IMR-90 (cell line): ENCODE results near the gene ZNF592. TPM values are rescaled to one million over a fixed set of nuclear protein-coding genes. Genes with fewer than 3 reads are reported as not detected.

Experiments used
- ATAC-seq: fragments of 200-7000 bp; cut with Tn5 transposase; 2 replicates; pipeline ENCODE4 v1.9.1; 2020; ENCODE audit warnings: low read depth, mild to moderate bottlenecking, moderate library complexity
- BruUV-seq: library from RNA; stranded (reverse); fragments of 400-500 nt; replicated peaks from 2 replicates; lab custom pipeline; 2021; lab: Mats Ljungman, UMichigan
- CTCF ChIA-PET: fragments of 300-600 bp; formaldehyde crosslinking; extraction: SDS; loops from one replicate; lab custom pipeline; 2021; ENCODE audit warnings: antibody characterized with exemption; lab: Yijun Ruan, JAX
- POLR2A ChIA-PET: fragments of 300-600 bp; sonication (Branson Sonifier 250); formaldehyde crosslinking; loops from one replicate; lab custom pipeline; 2022; ENCODE audit warnings: antibody characterized with exemption; ENCODE audit not compliant: unreplicated experiment; lab: Charles Lee
- DNase-seq: peaks from one replicate; pipeline ENCODE4 v3.0.0; 2013
- H2AFZ ChIP-seq: replicated peaks from 2 replicates; pipeline ENCODE3; 2013; ENCODE audit warnings: low read length, mild to moderate bottlenecking; ENCODE audit not compliant: poor library complexity
- H2AK5ac ChIP-seq: 2 replicates; pipeline ENCODE4 v1.6.1; 2013; ENCODE audit warnings: low read depth, low read length, inconsistent platforms
- H2AK9ac ChIP-seq: replicated peaks from 2 replicates; pipeline ENCODE3; 2013; ENCODE audit warnings: mild to moderate bottlenecking, low read depth, low read length, moderate library complexity; ENCODE audit not compliant: poor library complexity
- H2BK120ac ChIP-seq: 2 replicates; pipeline ENCODE4 v1.6.1; 2013; ENCODE audit warnings: low read depth, low read length, inconsistent platforms
- H2BK15ac ChIP-seq: 3 replicates; pipeline ENCODE4 v1.6.1; 2013; ENCODE audit warnings: low read depth, low read length, inconsistent platforms
- H2BK20ac ChIP-seq: 2 replicates; pipeline ENCODE4 v1.6.1; 2013; ENCODE audit warnings: low read depth, mild to moderate bottlenecking, inconsistent platforms, low read length, moderate library complexity
- H2BK5ac ChIP-seq: 2 replicates; pipeline ENCODE4 v1.6.1; 2013; ENCODE audit warnings: mild to moderate bottlenecking, low read depth, low read length, inconsistent platforms; ENCODE audit not compliant: poor library complexity, severe bottlenecking
- H3K14ac ChIP-seq: replicated peaks from 2 replicates; pipeline ENCODE4 v1.6.1; 2013; ENCODE audit warnings: low read depth, low read length, inconsistent platforms
- H3K18ac ChIP-seq: 2 replicates; pipeline ENCODE4 v1.6.1; 2013; ENCODE audit warnings: low read depth, low read length, control low read depth
- H3K23ac ChIP-seq: 2 replicates; pipeline ENCODE4 v1.6.1; 2013; ENCODE audit warnings: low read depth, low read length, inconsistent platforms
- H3K27ac ChIP-seq: 2 replicates; pipeline ENCODE4 v1.5.1; 2013; ENCODE audit warnings: mild to moderate bottlenecking, control low read depth, low read length; ENCODE audit not compliant: insufficient read depth
- H3K27me3 ChIP-seq: 2 replicates; pipeline ENCODE4 v1.6.1; 2013; ENCODE audit warnings: low read length; ENCODE audit not compliant: control insufficient read depth, insufficient read depth
- H3K36me3 ChIP-seq: 2 replicates; pipeline ENCODE4 v1.6.1; 2013; ENCODE audit warnings: low read length, mixed read lengths; ENCODE audit not compliant: control insufficient read depth, insufficient read depth
- H3K4ac ChIP-seq: 2 replicates; pipeline ENCODE4 v1.6.1; 2013; ENCODE audit warnings: low read depth, low read length, inconsistent platforms
- H3K4me1 ChIP-seq: 2 replicates; pipeline ENCODE4 v1.6.1; 2013; ENCODE audit warnings: low read length, mixed read lengths; ENCODE audit not compliant: control insufficient read depth, insufficient read depth
- H3K4me2 ChIP-seq: 2 replicates; pipeline ENCODE4 v1.6.1; 2013; ENCODE audit warnings: low read depth, mild to moderate bottlenecking, control low read depth, low read length, moderate library complexity
- H3K4me3 ChIP-seq: 2 replicates; pipeline ENCODE4 v1.5.1; 2013; ENCODE audit warnings: low read depth, mild to moderate bottlenecking, control low read depth, low read length, moderate library complexity; ENCODE audit not compliant: insufficient read depth
- H3K56ac ChIP-seq: 2 replicates; pipeline ENCODE4 v1.6.1; 2013; ENCODE audit warnings: low read length, inconsistent platforms; ENCODE audit not compliant: insufficient read depth; ENCODE audit errors: extremely low read depth
- H3K79me1 ChIP-seq, 2 experiments: 2 replicates each; pipeline ENCODE4 v1.6.1; 2013; ENCODE audit warnings: low read length in 2 of 2, inconsistent platforms in 1 of 2, low read depth in 1 of 2
- H3K9ac ChIP-seq: 2 replicates; pipeline ENCODE4 v1.6.1; 2013; ENCODE audit warnings: low read depth, low read length, control low read depth
- H3K9me1 ChIP-seq: 2 replicates; pipeline ENCODE4 v1.6.1; 2013; ENCODE audit warnings: low read length, inconsistent platforms; ENCODE audit not compliant: insufficient read depth
- H3K9me3 ChIP-seq: 2 replicates; pipeline ENCODE4 v1.6.1; 2013; ENCODE audit warnings: low read length; ENCODE audit not compliant: control insufficient read depth, insufficient read depth
- H4K20me1 ChIP-seq: 2 replicates; pipeline ENCODE4 v1.6.1; 2013; ENCODE audit warnings: low read length, inconsistent platforms; ENCODE audit not compliant: insufficient read depth
- H4K5ac ChIP-seq: 2 replicates; pipeline ENCODE4 v1.6.1; 2013; ENCODE audit warnings: mild to moderate bottlenecking, low read depth, low read length, control low read depth
- H4K8ac ChIP-seq, 2 experiments: 2 replicates each; pipeline ENCODE4 v1.6.1; 2013; ENCODE audit warnings: low read depth in 2 of 2, low read length in 2 of 2, control low read depth in 1 of 2, inconsistent platforms in 1 of 2
- H4K91ac ChIP-seq: 2 replicates; pipeline ENCODE4 v1.6.1; 2013; ENCODE audit warnings: low read depth, low read length, inconsistent platforms; ENCODE audit not compliant: insufficient read depth
- FOS ChIP-seq: fragments of 150-350 bp; IDR thresholded peaks from 2 replicates; pipeline ENCODE4 v1.6.1; 2016; ENCODE audit warnings: low read depth, low read length
- SMC3 ChIP-seq: fragments of 150-350 bp; IDR thresholded peaks from 2 replicates; pipeline ENCODE4 v1.6.1; 2016; ENCODE audit warnings: low read depth, mild to moderate bottlenecking, antibody characterized with exemption, low read length, moderate library complexity
- WGBS, 2 experiments: methylation state at CpG; one replicate each; pipeline versions ENCODE4 v1.1.5 to v1.1.7; 2013; ENCODE audit warnings: missing lambda C conversion rate in 2 of 2; ENCODE audit not compliant: insufficient read length in 1 of 2; ENCODE audit errors: extremely low coverage in 2 of 2; 5-methylcytosine and 5-hydroxymethylcytosine counted together
- dilution Hi-C: fragments of 300-500 bp; cut with HindIII; formaldehyde crosslinking; loops from one replicate; pipeline ENCODE4 v1.14.3; 2018; ENCODE audit warnings: low sequenced_read_pairs; ENCODE audit not compliant: unreplicated experiment
- in situ Hi-C: fragments of 300-500 bp; cut with MboI; formaldehyde crosslinking; loops from 3 replicates; pipeline ENCODE4 v1.14.3; 2019; ENCODE audit warnings: low sequenced_read_pairs, inconsistent platforms, mixed read lengths
- intact Hi-C: fragments of 100-400 bp; cut with micrococcal nuclease; formaldehyde crosslinking; loops from 2 replicates; pipeline ENCODE4 v1.10.0; 2022
- polyA plus RNA-seq, 3 experiments: library from polyadenylated mRNA; depleted of rRNA; stranded (reverse); fragments of >200 nt; gene quantifications; 2 replicates each; pipeline ENCODE4 v1.2.3, GENCODE V29; 2012; ENCODE audit warnings: low replicate concordance in 1 of 3
- total RNA-seq: library from RNA; depleted of rRNA; stranded (reverse); fragments of >200 nt; gene quantifications from 2 replicates; pipeline ENCODE4 v1.2.3, GENCODE V29; 2012

Gene ZNF592
- total and polyA plus RNA-seq, 2 of the 4 experiments (the other 2 are of a cell fraction) = 4.3 to 10.2 TPM

- no peak overlapping the region for H4K91ac ChIP-seq
- H3K14ac ChIP-seq = no peak overlapping the region
- no peak overlapping the region for H3K4me3 ChIP-seq
- in situ Hi-C loops = no loop called here
- no peak overlapping the region for H2BK15ac ChIP-seq
- TF ChIP-seq SMC3 (no peak), FOS (0 out of 2 replicates have a peak, but pooled peaks have one; percentile 4)
- no peak overlapping the region for H4K8ac ChIP-seq
- no peak overlapping the region for H2BK20ac ChIP-seq
- H3K56ac ChIP-seq = no peak overlapping the region
- no peak overlapping the region for H3K4ac ChIP-seq
- H3K27me3 ChIP-seq = no peaks in the 10 kb centered on the region
- H3K18ac ChIP-seq = no peak overlapping the region
- H3K9me1 ChIP-seq = peaks cover 18% of the 10 kb centered on the region
- dilution Hi-C loops = no loop called here
- no CpG with 5 or more reads among the region's 4 CpGs for WGBS, 2 experiments
- BruUV-seq = no TSS peak
- peak overlapping the region; percentile 81; the same call in 1 of the 2 replicates for H3K23ac ChIP-seq
- ChIA-PET POLR2A (no interaction called here), CTCF (no interaction called here)
- H3K9ac ChIP-seq = no peak overlapping the region
- peaks cover 29 to 77% of the 10 kb centered on the region in 2 experiments for H3K79me1 ChIP-seq
- no peak overlapping the region for H3K27ac ChIP-seq
- peak overlapping the region; percentile 33 for H2AK9ac ChIP-seq
- H3K4me2 ChIP-seq = peak overlapping the region; percentile 36
- peak; percentile 31 for DNase-seq
- no peak overlapping the region for H2AK5ac ChIP-seq
- H2BK5ac ChIP-seq = no peak overlapping the region
- no peak; the same call in 1 of the 2 replicates for ATAC-seq
- H2BK120ac ChIP-seq = no peak overlapping the region
- peaks cover 5% of the 10 kb centered on the region for H3K36me3 ChIP-seq
- no peak overlapping the region for H2AFZ ChIP-seq
- no peak overlapping the region for H4K5ac ChIP-seq
- H3K4me1 ChIP-seq = peaks cover 11% of the 10 kb centered on the region
- peaks cover 82% of the 10 kb centered on the region for H4K20me1 ChIP-seq
- H3K9me3 ChIP-seq = no peaks in the 10 kb centered on the region
- intact Hi-C loops = no loop called here
These were observed 13.3 kb downstream of the ZNF592 start for GRCh38 chr15:84761607-84762131.
